Measurements from ENCODE around the gene GALNTL6.
A peak's percentile ranks its signal among the peaks of the same experiment; 100 is the strongest.

The GALNTL6 gene

GRCh38 chr4:172486531-172486930, 673.3 kb downstream of the GALNTL6 start:
- FAIRE-seq (no peak), DNase-seq (ENCODE audit: extremely low spot score, insufficient read length, low read depth) (no peak)

- no peak for FAIRE-seq
- no peak for DNase-seq (ENCODE audit: extremely low spot score, insufficient read length, low read depth)
Observed at GRCh38 chr4:172489861-172490260, 676.7 kb downstream of the GALNTL6 start.

GRCh38 chr4:172495769-172496168, 682.6 kb downstream of the GALNTL6 start:
- no peak for DNase-seq (ENCODE audit: extremely low spot score, insufficient read length, low read depth)
- no peak for FAIRE-seq

- DNase-seq (ENCODE audit: extremely low spot score, insufficient read length, low read depth) (no peak), FAIRE-seq (no peak)
Observed at GRCh38 chr4:172497321-172497720, 684.1 kb downstream of the GALNTL6 start.

- FAIRE-seq: no peak
- DNase-seq (ENCODE audit: extremely low spot score, insufficient read length, low read depth): no peak
Observed at GRCh38 chr4:172514011-172514410, 700.8 kb downstream of the GALNTL6 start.

- FAIRE-seq (no peak), DNase-seq (ENCODE audit: extremely low spot score, insufficient read length, low read depth) (no peak)
Observed at GRCh38 chr4:172514801-172515200, 701.6 kb downstream of the GALNTL6 start.

- no peak for DNase-seq (ENCODE audit: extremely low spot score, insufficient read length, low read depth)
- FAIRE-seq: no peak
Observed at GRCh38 chr4:172515266-172515879, 702.2 kb downstream of the GALNTL6 start.

- no peak for DNase-seq (ENCODE audit: extremely low spot score, insufficient read length, low read depth)
Observed at GRCh38 chr4:172517391-172517790, 704.2 kb downstream of the GALNTL6 start.

GRCh38 chr4:172521248-172521647, 708.0 kb downstream of the GALNTL6 start:
- DNase-seq (ENCODE audit: extremely low spot score, insufficient read length, low read depth) (no peak), FAIRE-seq (no peak)

More at GRCh38 chr4:172517391-172517790, 704.2 kb downstream of the GALNTL6 start:
- no peak for FAIRE-seq

- DNase-seq (ENCODE audit: extremely low spot score, insufficient read length, low read depth) (no peak), FAIRE-seq (no peak)
Observed at GRCh38 chr4:172521680-172522079, 708.5 kb downstream of the GALNTL6 start.

GRCh38 chr4:172543249-172543648, 730.0 kb downstream of the GALNTL6 start:
- FAIRE-seq: no peak
- no peak for DNase-seq (ENCODE audit: extremely low spot score, insufficient read length, low read depth)

GRCh38 chr4:172546782-172547181, 733.6 kb downstream of the GALNTL6 start:
- FAIRE-seq (peak; percentile 42), DNase-seq (ENCODE audit: extremely low spot score, insufficient read length, low read depth) (no peak)

GRCh38 chr4:172547724-172548123, 734.5 kb downstream of the GALNTL6 start:
- no peak for DNase-seq (ENCODE audit: extremely low spot score, insufficient read length, low read depth)
- FAIRE-seq: no peak

- FAIRE-seq (no peak), DNase-seq (ENCODE audit: extremely low spot score, insufficient read length, low read depth) (no peak)
Observed at GRCh38 chr4:172553216-172553615, 740.0 kb downstream of the GALNTL6 start.

GRCh38 chr4:172554588-172554987, 741.4 kb downstream of the GALNTL6 start:
- FAIRE-seq (no peak), DNase-seq (ENCODE audit: extremely low spot score, insufficient read length, low read depth) (no peak)

- no peak for FAIRE-seq
- no peak for DNase-seq (ENCODE audit: extremely low spot score, insufficient read length, low read depth)
Observed at GRCh38 chr4:172555725-172556124, 742.5 kb downstream of the GALNTL6 start.

- no peak for DNase-seq (ENCODE audit: extremely low spot score, insufficient read length, low read depth)
- no peak for FAIRE-seq
Observed at GRCh38 chr4:172573899-172574298, 760.7 kb downstream of the GALNTL6 start.

- FAIRE-seq: no peak
- DNase-seq (ENCODE audit: extremely low spot score, insufficient read length, low read depth): no peak
Observed at GRCh38 chr4:172578712-172579111, 765.5 kb downstream of the GALNTL6 start.

GRCh38 chr4:172584816-172585215, 771.6 kb downstream of the GALNTL6 start:
- FAIRE-seq (no peak), DNase-seq (ENCODE audit: extremely low spot score, insufficient read length, low read depth) (no peak)

GRCh38 chr4:172596206-172596605, 783.0 kb downstream of the GALNTL6 start:
- no peak for DNase-seq (ENCODE audit: extremely low spot score, insufficient read length, low read depth)
- no peak for FAIRE-seq

- DNase-seq (ENCODE audit: extremely low spot score, insufficient read length, low read depth) (no peak), FAIRE-seq (no peak)
Observed at GRCh38 chr4:172599554-172599953, 786.4 kb downstream of the GALNTL6 start.

GRCh38 chr4:172601195-172601594, 788.0 kb downstream of the GALNTL6 start:
- FAIRE-seq: no peak
- no peak for DNase-seq (ENCODE audit: extremely low spot score, insufficient read length, low read depth)
